GM12878 (cell line): ENCODE data around the gene SYCE1L. TPM values are rescaled to one million over a fixed set of nuclear protein-coding genes. Genes with fewer than 3 reads are reported as not detected.

Experiments used
- DPF2 ChIP-seq: fragments of 450-650 bp; IDR thresholded peaks from 2 replicates; pipeline ENCODE4 v1.6.1; 2017; ENCODE audit warnings: mild to moderate bottlenecking
- E4F1 ChIP-seq: fragments of 450-650 bp; IDR thresholded peaks from 2 replicates; pipeline ENCODE4 v1.6.1; 2018; ENCODE audit warnings: borderline replicate concordance, mild to moderate bottlenecking; ENCODE audit not compliant: partially characterized antibody
- EZH2 ChIP-seq: IDR thresholded peaks from 2 replicates; pipeline ENCODE4 v1.6.1; 2012; ENCODE audit warnings: low read depth, mild to moderate bottlenecking, control low read depth, inconsistent platforms, low read length, borderline replicate concordance; ENCODE audit not compliant: control insufficient read depth
- HCFC1 ChIP-seq: fragments of 150-350 bp; IDR thresholded peaks from 2 replicates; pipeline ENCODE4 v1.6.1; 2014; ENCODE audit warnings: low read length
- MAX ChIP-seq: IDR thresholded peaks from 2 replicates; pipeline ENCODE4 v1.6.1; 2012; ENCODE audit warnings: low read depth, low read length, improper control_type of control experiment
- PML ChIP-seq: IDR thresholded peaks from 2 replicates; pipeline ENCODE4 v1.6.1; 2012; ENCODE audit warnings: low read length, inconsistent platforms
- RELB ChIP-seq: fragments of 450-650 bp; IDR thresholded peaks from 2 replicates; pipeline ENCODE4 v1.6.1; 2017; ENCODE audit warnings: low read depth, mild to moderate bottlenecking, moderate library complexity
- SIN3A ChIP-seq: IDR thresholded peaks from 2 replicates; pipeline ENCODE4 v1.6.1; 2012; ENCODE audit warnings: low read depth, low read length, improper control_type of control experiment
- SIX5 ChIP-seq: IDR thresholded peaks from 2 replicates; pipeline ENCODE4 v1.6.1; 2011; ENCODE audit warnings: mild to moderate bottlenecking, low read depth, low read length, moderate library complexity; ENCODE audit not compliant: severe bottlenecking
- TARDBP ChIP-seq: IDR thresholded peaks from 2 replicates; pipeline ENCODE4 v1.6.1; 2016; ENCODE audit warnings: borderline replicate concordance
- USF1 ChIP-seq: IDR thresholded peaks from 2 replicates; pipeline ENCODE4 v1.6.1; 2011; ENCODE audit warnings: borderline replicate concordance, low read depth, mild to moderate bottlenecking, moderate library complexity, mixed read lengths, low read length; ENCODE audit not compliant: insufficient read depth; ENCODE audit errors: extremely low read length
- ZBED1 ChIP-seq: IDR thresholded peaks from 2 replicates; pipeline ENCODE4 v1.6.1; 2016; ENCODE audit warnings: borderline replicate concordance
- ZBTB11 ChIP-seq: fragments of 450-650 bp; formaldehyde crosslinking; IDR thresholded peaks from 2 replicates; pipeline ENCODE4 v1.5.0; 2022; ENCODE audit warnings: mild to moderate bottlenecking, missing genetic modification characterization
- ZNF592 ChIP-seq: fragments of 450-650 bp; IDR thresholded peaks from 2 replicates; pipeline ENCODE4 v1.6.1; 2017; ENCODE audit warnings: mild to moderate bottlenecking, moderate library complexity
- polyA plus RNA-seq, 11 experiments: library from polyadenylated mRNA; depleted of rRNA in 4 of 11; unstranded in 6 of 11; stranded (reverse) in 5 of 11; fragments of >200 nt; fragmentation: Nextera tagmentation in 4 of 11; fragmentation: Illumina TruSeq in 1 of 11; extraction: Ambion mirVana in 4 of 11; extraction: Trizol in 1 of 11; gene quantifications; 1 replicate in 1 of 11; 2 replicates in 10 of 11; pipeline versions ENCODE4 v1.2.1 to v1.2.3, GENCODE V29; 2011 to 2016; ENCODE audit warnings: inconsistent platforms in 2 of 11, missing spikeins in 2 of 11, low read depth in 1 of 11
- total RNA-seq, 4 experiments: library from RNA; depleted of rRNA in 3 of 4; stranded (reverse); fragments of >200 nt in 3 of 4; fragmentation: Illumina TruSeq in 1 of 4; extraction: Trizol in 1 of 4; gene quantifications; 2 replicates each; pipeline versions ENCODE4 v1.2.1 to v1.2.3, GENCODE V29; 2013 to 2021

The SYCE1L gene
- total and polyA plus RNA-seq, 10 of the 15 experiments (the other 5 are each of a cell fraction or from before 2014, with no cell fraction given), result 0.35 to 4.6 (median 0.91) TPM; not detected in 5

- peak; percentile 50 for TF ChIP-seq SIX5
- peak; percentile 93 for TF ChIP-seq E4F1
- TF ChIP-seq ZBTB11 (CRISPR knock-in tag), result 0 out of 2 replicates have a peak, but pooled peaks have one; percentile 29
- TF ChIP-seq HCFC1, result peak; percentile 58
- no peak for TF ChIP-seq USF1
- TF ChIP-seq PML, result peak; percentile 79
- no peak; the same call in 1 of the 2 replicates for TF ChIP-seq ZBED1
- TF ChIP-seq SIN3A, result peak; percentile 45
- TF ChIP-seq RELB, result peak; percentile 6
- peak; percentile 68; the same call in 1 of the 2 replicates for TF ChIP-seq TARDBP
- no peak; the same call in 1 of the 2 replicates for TF ChIP-seq MAX
- peak; percentile 77; the same call in 1 of the 2 replicates for TF ChIP-seq DPF2
- TF ChIP-seq ZNF592, result peak; percentile 96
- TF ChIP-seq EZH2, result no peak
These were observed 8.5 kb upstream of the SYCE1L start, which contains the start of gene MON1B (continued) for GRCh38 chr16:77190478-77191258.
